Measurements from ENCODE around the gene ADORA2A.
A peak's percentile ranks its signal among the peaks of the same experiment; 100 is the strongest.

ADORA2A gene

GRCh38 chr22:24426436-24426835, 963 bp upstream of the ADORA2A start:
- TF ChIP-seq CTCF (IDR thresholded peaks at IDR 0.05; ENCODE audit: insufficient read depth, low read length, poor library complexity, severe bottlenecking) (no peak), EZH2phosphoT487 (conservative IDR thresholded peaks at IDR 0.05; ENCODE audit: low read length) (no peak)
- H3K27ac ChIP-seq (ENCODE audit: low read depth, low read length), result peak overlapping the region; percentile 99
- H3K9me3 ChIP-seq (ENCODE audit: insufficient read depth, low read length), result no peaks in the 10 kb centered on the region
- no peaks in the 10 kb centered on the region for H3K9me2 ChIP-seq (replicated peaks; ENCODE audit: insufficient read depth, low read length)
- H3K79me2 ChIP-seq (ENCODE audit: insufficient read depth, low read length), result peaks cover 52% of the 10 kb centered on the region
- H3K9ac ChIP-seq (ENCODE audit: low read length), result peak overlapping the region; percentile 87
- peak overlapping the region; percentile 77 for H3K4me2 ChIP-seq (ENCODE audit: low read depth, low read length, poor library complexity, severe bottlenecking)
- H3K36me3 ChIP-seq (ENCODE audit: low read length), result no peaks in the 10 kb centered on the region
- H3K4me3 ChIP-seq (ENCODE audit: insufficient read depth, low read length, poor library complexity, severe bottlenecking), result peak overlapping the region; percentile 69
- no peaks in the 10 kb centered on the region for H3K27me3 ChIP-seq (ENCODE audit: low read length)
- H3F3A ChIP-seq (ENCODE audit: insufficient read depth), result peaks cover 32% of the 10 kb centered on the region
- H2AFZ ChIP-seq (ENCODE audit: low read depth, low read length, severe bottlenecking), result no peak overlapping the region
- H4K20me1 ChIP-seq (ENCODE audit: low read depth, low read length), result no peaks in the 10 kb centered on the region

- Histone ChIP-seq H4K20me1 (ENCODE audit: low read depth, low read length) (no peaks in the 10 kb centered on the region), H3K9me2 (replicated peaks; ENCODE audit: insufficient read depth, low read length) (no peaks in the 10 kb centered on the region), H3K4me3 (ENCODE audit: insufficient read depth, low read length, poor library complexity, severe bottlenecking) (peak overlapping the region; percentile 69), H2AFZ (ENCODE audit: low read depth, low read length, severe bottlenecking) (no peak overlapping the region), H3K9ac (ENCODE audit: low read length) (peak overlapping the region; percentile 87), H3K27me3 (ENCODE audit: low read length) (no peaks in the 10 kb centered on the region), H3F3A (ENCODE audit: insufficient read depth) (peaks cover 32% of the 10 kb centered on the region), H3K9me3 (ENCODE audit: insufficient read depth, low read length) (no peaks in the 10 kb centered on the region), H3K36me3 (ENCODE audit: low read length) (no peaks in the 10 kb centered on the region), H3K4me2 (ENCODE audit: low read depth, low read length, poor library complexity, severe bottlenecking) (peak overlapping the region; percentile 77), H3K27ac (ENCODE audit: low read depth, low read length) (peak overlapping the region; percentile 99), H3K79me2 (ENCODE audit: insufficient read depth, low read length) (peaks cover 55% of the 10 kb centered on the region)
- TF ChIP-seq EZH2phosphoT487 (conservative IDR thresholded peaks at IDR 0.05; ENCODE audit: low read length) (no peak), CTCF (IDR thresholded peaks at IDR 0.05; ENCODE audit: insufficient read depth, low read length, poor library complexity, severe bottlenecking) (no peak)
Measured at GRCh38 chr22:24426851-24427499, 424 bp upstream of the ADORA2A start.

GRCh38 chr22:24428751-24429410, 1.5 kb downstream of the ADORA2A start:
- peak overlapping the region; percentile 77 for H3K4me2 ChIP-seq (ENCODE audit: low read depth, low read length, poor library complexity, severe bottlenecking)
- H3K27me3 ChIP-seq (ENCODE audit: low read length), result no peaks in the 10 kb centered on the region
- H3K9ac ChIP-seq (ENCODE audit: low read length), result peak overlapping the region; percentile 87
- H4K20me1 ChIP-seq (ENCODE audit: low read depth, low read length), result no peaks in the 10 kb centered on the region
- no peak for TF ChIP-seq CTCF (IDR thresholded peaks at IDR 0.05; ENCODE audit: insufficient read depth, low read length, poor library complexity, severe bottlenecking)
- TF ChIP-seq EZH2phosphoT487 (conservative IDR thresholded peaks at IDR 0.05; ENCODE audit: low read length), result no peak
- H3K9me2 ChIP-seq (replicated peaks; ENCODE audit: insufficient read depth, low read length), result no peaks in the 10 kb centered on the region
- peaks cover 47% of the 10 kb centered on the region for H3F3A ChIP-seq (ENCODE audit: insufficient read depth)
- H3K79me2 ChIP-seq (ENCODE audit: insufficient read depth, low read length), result peaks cover 60% of the 10 kb centered on the region
- H3K4me3 ChIP-seq (ENCODE audit: insufficient read depth, low read length, poor library complexity, severe bottlenecking), result peak overlapping the region; percentile 44
- H3K9me3 ChIP-seq (ENCODE audit: insufficient read depth, low read length), result no peaks in the 10 kb centered on the region
- no peaks in the 10 kb centered on the region for H3K36me3 ChIP-seq (ENCODE audit: low read length)
- H2AFZ ChIP-seq (ENCODE audit: low read depth, low read length, severe bottlenecking), result no peak overlapping the region
- peak overlapping the region; percentile 99 for H3K27ac ChIP-seq (ENCODE audit: low read depth, low read length)
